ENCODE measurements around the gene GABPB2.
A peak's percentile ranks its signal among the peaks of the same experiment; 100 is the strongest.

Gene GABPB2

GRCh38 chr1:151147665-151148064 is 77.1 kb downstream of the GABPB2 start:
- Histone ChIP-seq H3K9ac (ENCODE audit: low read depth, low read length) (no peak overlapping the region), H3K4me3 (ENCODE audit: low read length) (peak overlapping the region; percentile 90; the same call in 1 of the 2 replicates), H3K4me1 (ENCODE audit: insufficient read depth, low read length) (peaks cover 28% of the 10 kb centered on the region)

GRCh38 chr1:151156515-151156819 is 85.9 kb downstream of the GABPB2 start, which contains the start of gene TNFAIP8L2:
Gene TNFAIP8L2 (plus strand): TSS chr1:151156649. CDS start chr1:151158698, 2,049 bp downstream.
- Histone ChIP-seq H3K36me3 (ENCODE audit: insufficient read depth, low read depth, low read length) (peaks cover 17% of the 10 kb centered on the region), H3K4me1 (ENCODE audit: insufficient read depth, low read length) (no peaks in the 10 kb centered on the region), H3K9me3 (ENCODE audit: insufficient read depth, low read depth, low read length) (no peaks in the 10 kb centered on the region), H3K4me3 (ENCODE audit: low read length) (no peak within 1 kb of the TSS), H3K27me3 (ENCODE audit: insufficient read depth, low read length) (no peaks in the 10 kb centered on the region), H3K9ac (ENCODE audit: low read depth, low read length) (no peak within 1 kb of the TSS), H3K27ac (ENCODE audit: low read length) (no peak within 1 kb of the TSS)

More at GRCh38 chr1:151147665-151148064, 77.1 kb downstream of the GABPB2 start:
- Histone ChIP-seq H3K27ac (ENCODE audit: low read length) (no peak overlapping the region), H3K9me3 (ENCODE audit: insufficient read depth, low read depth, low read length) (no peaks in the 10 kb centered on the region), H3K27me3 (ENCODE audit: insufficient read depth, low read length) (peaks cover 37% of the 10 kb centered on the region), H3K36me3 (ENCODE audit: insufficient read depth, low read depth, low read length) (no peaks in the 10 kb centered on the region)

GRCh38 chr1:151157067-151157531 is 86.5 kb downstream of the GABPB2 start:
- peaks cover 17% of the 10 kb centered on the region for H3K36me3 ChIP-seq (ENCODE audit: insufficient read depth, low read depth, low read length)
- H3K27me3 ChIP-seq (ENCODE audit: insufficient read depth, low read length), result no peaks in the 10 kb centered on the region
- H3K4me1 ChIP-seq (ENCODE audit: insufficient read depth, low read length), result no peaks in the 10 kb centered on the region
- no peak overlapping the region for H3K4me3 ChIP-seq (ENCODE audit: low read length)
- H3K9me3 ChIP-seq (ENCODE audit: insufficient read depth, low read depth, low read length), result no peaks in the 10 kb centered on the region
- H3K27ac ChIP-seq (ENCODE audit: low read length), result no peak overlapping the region
- H3K9ac ChIP-seq (ENCODE audit: low read depth, low read length), result no peak overlapping the region

GRCh38 chr1:151158326-151158725 is 87.8 kb downstream of the GABPB2 start:
- no peak overlapping the region for H3K4me3 ChIP-seq (ENCODE audit: low read length)
- H3K9ac ChIP-seq (ENCODE audit: low read depth, low read length), result no peak overlapping the region
- H3K9me3 ChIP-seq (ENCODE audit: insufficient read depth, low read depth, low read length), result no peaks in the 10 kb centered on the region
- no peaks in the 10 kb centered on the region for H3K27me3 ChIP-seq (ENCODE audit: insufficient read depth, low read length)
- no peaks in the 10 kb centered on the region for H3K4me1 ChIP-seq (ENCODE audit: insufficient read depth, low read length)
- no peak overlapping the region for H3K27ac ChIP-seq (ENCODE audit: low read length)
- H3K36me3 ChIP-seq (ENCODE audit: insufficient read depth, low read depth, low read length), result peaks cover 17% of the 10 kb centered on the region

DNA sequence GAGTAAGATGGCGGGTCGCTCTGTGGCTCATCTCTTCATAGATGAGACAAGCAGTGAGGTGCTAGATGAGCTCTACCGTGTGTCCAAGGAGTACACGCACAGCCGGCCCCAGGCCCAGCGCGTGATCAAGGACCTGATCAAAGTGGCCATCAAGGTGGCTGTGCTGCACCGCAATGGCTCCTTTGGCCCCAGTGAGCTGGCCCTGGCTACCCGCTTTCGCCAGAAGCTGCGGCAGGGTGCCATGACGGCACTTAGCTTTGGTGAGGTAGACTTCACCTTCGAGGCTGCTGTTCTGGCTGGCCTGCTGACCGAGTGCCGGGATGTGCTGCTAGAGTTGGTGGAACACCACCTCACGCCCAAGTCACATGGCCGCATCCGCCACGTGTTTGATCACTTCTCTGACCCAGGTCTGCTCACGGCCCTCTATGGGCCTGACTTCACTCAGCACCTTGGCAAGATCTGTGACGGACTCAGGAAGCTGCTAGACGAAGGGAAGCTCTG is 88.2 kb downstream of the GABPB2 start:
- Histone ChIP-seq H3K27me3 (ENCODE audit: insufficient read depth, low read length) (no peaks in the 10 kb centered on the region), H3K4me1 (ENCODE audit: insufficient read depth, low read length) (no peaks in the 10 kb centered on the region), H3K36me3 (ENCODE audit: insufficient read depth, low read depth, low read length) (peaks cover 17% of the 10 kb centered on the region), H3K9ac (ENCODE audit: low read depth, low read length) (no peak overlapping the region), H3K27ac (ENCODE audit: low read length) (no peak overlapping the region), H3K4me3 (ENCODE audit: low read length) (no peak overlapping the region), H3K9me3 (ENCODE audit: insufficient read depth, low read depth, low read length) (no peaks in the 10 kb centered on the region)

GRCh38 chr1:151159373-151159772 is 88.8 kb downstream of the GABPB2 start:
- 0 out of 2 replicates have a peak, but pooled peaks cover under 1% of the 10 kb centered on the region for H3K4me1 ChIP-seq (ENCODE audit: insufficient read depth, low read length)
- H3K4me3 ChIP-seq (ENCODE audit: low read length), result no peak overlapping the region
- H3K27ac ChIP-seq (ENCODE audit: low read length), result no peak overlapping the region
- no peaks in the 10 kb centered on the region for H3K9me3 ChIP-seq (ENCODE audit: insufficient read depth, low read depth, low read length)
- H3K9ac ChIP-seq (ENCODE audit: low read depth, low read length), result no peak overlapping the region
- H3K36me3 ChIP-seq (ENCODE audit: insufficient read depth, low read depth, low read length), result peaks cover 17% of the 10 kb centered on the region
- H3K27me3 ChIP-seq (ENCODE audit: insufficient read depth, low read length), result no peaks in the 10 kb centered on the region

GRCh38 chr1:151164732-151165280 is 94.2 kb downstream of the GABPB2 start:
- Histone ChIP-seq H3K4me1 (ENCODE audit: insufficient read depth, low read length) (0 out of 2 replicates have a peak, but pooled peaks cover 9% of the 10 kb centered on the region), H3K9ac (ENCODE audit: low read depth, low read length) (peak overlapping the region; percentile 96; the same call in 1 of the 2 replicates), H3K4me3 (ENCODE audit: low read length) (peak overlapping the region; percentile 98), H3K36me3 (ENCODE audit: insufficient read depth, low read depth, low read length) (peaks cover 32% of the 10 kb centered on the region), H3K27ac (ENCODE audit: low read length) (no peak overlapping the region), H3K27me3 (ENCODE audit: insufficient read depth, low read length) (no peaks in the 10 kb centered on the region), H3K9me3 (ENCODE audit: insufficient read depth, low read depth, low read length) (no peaks in the 10 kb centered on the region)

- no peaks in the 10 kb centered on the region for H3K27me3 ChIP-seq (ENCODE audit: insufficient read depth, low read length)
- H3K9ac ChIP-seq (ENCODE audit: low read depth, low read length), result peak overlapping the region; percentile 96; the same call in 1 of the 2 replicates
- peak overlapping the region; percentile 98 for H3K4me3 ChIP-seq (ENCODE audit: low read length)
- H3K9me3 ChIP-seq (ENCODE audit: insufficient read depth, low read depth, low read length), result no peaks in the 10 kb centered on the region
- peak overlapping the region; percentile 84 for H3K27ac ChIP-seq (ENCODE audit: low read length)
- H3K4me1 ChIP-seq (ENCODE audit: insufficient read depth, low read length), result 0 out of 2 replicates have a peak, but pooled peaks cover 9% of the 10 kb centered on the region
- peaks cover 37% of the 10 kb centered on the region for H3K36me3 ChIP-seq (ENCODE audit: insufficient read depth, low read depth, low read length)
Measured at GRCh38 chr1:151165281-151165737, 94.7 kb downstream of the GABPB2 start.

GRCh38 chr1:151165738-151166504 is 95.4 kb downstream of the GABPB2 start, which contains the start of the genes LYSMD1 and SCNM1:
Gene LYSMD1 (minus strand): TSS chr1:151165902. CDS start chr1:151165258, 644 bp downstream.
Gene SCNM1 (plus strand): TSS chr1:151166144. CDS start chr1:151166153, 9 bp downstream.
- Histone ChIP-seq H3K27me3 (ENCODE audit: insufficient read depth, low read length) (no peaks in the 10 kb centered on the region), H3K27ac (ENCODE audit: low read length) (peak within 1 kb of the TSS; percentile 84)

GRCh38 chr1:151166505-151166956 is 96.0 kb downstream of the GABPB2 start:
- peak overlapping the region; percentile 63 for H3K27ac ChIP-seq (ENCODE audit: low read length)
- peak overlapping the region; percentile 96 for H3K9ac ChIP-seq (ENCODE audit: low read depth, low read length)
- H3K4me1 ChIP-seq (ENCODE audit: insufficient read depth, low read length), result 0 out of 2 replicates have a peak, but pooled peaks cover 9% of the 10 kb centered on the region
- no peaks in the 10 kb centered on the region for H3K9me3 ChIP-seq (ENCODE audit: insufficient read depth, low read depth, low read length)
- H3K36me3 ChIP-seq (ENCODE audit: insufficient read depth, low read depth, low read length), result peaks cover 32% of the 10 kb centered on the region
- H3K4me3 ChIP-seq (ENCODE audit: low read length), result peak overlapping the region; percentile 98
- no peaks in the 10 kb centered on the region for H3K27me3 ChIP-seq (ENCODE audit: insufficient read depth, low read length)

More at GRCh38 chr1:151165738-151166504, 95.4 kb downstream of the GABPB2 start, which contains the start of the genes LYSMD1 and SCNM1:
- Histone ChIP-seq H3K36me3 (ENCODE audit: insufficient read depth, low read depth, low read length) (peaks cover 32% of the 10 kb centered on the region), H3K9me3 (ENCODE audit: insufficient read depth, low read depth, low read length) (no peaks in the 10 kb centered on the region), H3K4me3 (ENCODE audit: low read length) (peak within 1 kb of the TSS; percentile 98), H3K4me1 (ENCODE audit: insufficient read depth, low read length) (0 out of 2 replicates have a peak, but pooled peaks cover 9% of the 10 kb centered on the region), H3K9ac (ENCODE audit: low read depth, low read length) (peak within 1 kb of the TSS; percentile 96)

GRCh38 chr1:151167116-151167515 is 96.6 kb downstream of the GABPB2 start:
- Histone ChIP-seq H3K4me3 (ENCODE audit: low read length) (peak overlapping the region; percentile 98), H3K9me3 (ENCODE audit: insufficient read depth, low read depth, low read length) (no peaks in the 10 kb centered on the region), H3K27ac (ENCODE audit: low read length) (no peak overlapping the region), H3K4me1 (ENCODE audit: insufficient read depth, low read length) (0 out of 2 replicates have a peak, but pooled peaks cover 9% of the 10 kb centered on the region), H3K27me3 (ENCODE audit: insufficient read depth, low read length) (no peaks in the 10 kb centered on the region), H3K36me3 (ENCODE audit: insufficient read depth, low read depth, low read length) (peaks cover 32% of the 10 kb centered on the region), H3K9ac (ENCODE audit: low read depth, low read length) (peak overlapping the region; percentile 96; the same call in 1 of the 2 replicates)
